GM18526 (cell line): ENCODE results near the gene ATP6V0A1.

Experiments
- POLR2A ChIP-seq: IDR thresholded peaks from 3 replicates; pipeline ENCODE4 v1.6.1; 2011; ENCODE audit not compliant: insufficient read length; ENCODE audit errors: extremely low read depth

ATP6V0A1 gene

GRCh38 chr17:42508426-42509165 is 49.9 kb downstream of the ATP6V0A1 start:
- no peak for TF ChIP-seq POLR2A

- no peak for TF ChIP-seq POLR2A
These were observed 50.7 kb downstream of the ATP6V0A1 start for GRCh38 chr17:42509409-42509808.

GRCh38 chr17:42509841-42510240 is 51.2 kb downstream of the ATP6V0A1 start:
- no peak for TF ChIP-seq POLR2A

GRCh38 chr17:42512246-42512645 is 53.6 kb downstream of the ATP6V0A1 start:
- TF ChIP-seq POLR2A = no peak

- no peak for TF ChIP-seq POLR2A
These were observed 54.1 kb downstream of the ATP6V0A1 start for GRCh38 chr17:42512733-42513251.

GRCh38 chr17:42513686-42514085 is 55.0 kb downstream of the ATP6V0A1 start:
- no peak for TF ChIP-seq POLR2A

- no peak for TF ChIP-seq POLR2A
These were observed 55.6 kb downstream of the ATP6V0A1 start for GRCh38 chr17:42514279-42514678.

GRCh38 chr17:42514867-42515266 is 56.2 kb downstream of the ATP6V0A1 start:
- no peak for TF ChIP-seq POLR2A

- no peak for TF ChIP-seq POLR2A
These were observed 58.8 kb downstream of the ATP6V0A1 start for GRCh38 chr17:42517516-42517915.

- TF ChIP-seq POLR2A = no peak
These were observed 59.5 kb downstream of the ATP6V0A1 start for GRCh38 chr17:42518046-42518754.

GRCh38 chr17:42518755-42519545 is 60.3 kb downstream of the ATP6V0A1 start:
- no peak for TF ChIP-seq POLR2A

- no peak for TF ChIP-seq POLR2A
These were observed 61.1 kb downstream of the ATP6V0A1 start for GRCh38 chr17:42519546-42520491.

GRCh38 chr17:42520540-42520951 is 61.9 kb downstream of the ATP6V0A1 start:
- TF ChIP-seq POLR2A = no peak

- no peak for TF ChIP-seq POLR2A
These were observed 62.4 kb downstream of the ATP6V0A1 start for GRCh38 chr17:42521036-42521435.
